Chondrocyte (in vitro differentiated cells): Measurements from ENCODE around the gene ZNF699. TPM values are rescaled to one million over a fixed set of nuclear protein-coding genes. Genes with fewer than 3 reads are reported as not detected.

ENCODE experiments used
- DNase-seq: peaks from one replicate; pipeline ENCODE4 v3.0.0; 2021; ENCODE audit warnings: mixed read lengths, low spot score
- H3K27ac Mint-ChIP-seq: one replicate; pipeline ENCODE4 v1.8.0; 2021; ENCODE audit warnings: mild to moderate bottlenecking, moderate library complexity, mixed read lengths; ENCODE audit not compliant: unreplicated experiment
- H3K27me3 Mint-ChIP-seq: 2 replicates; pipeline ENCODE4 v1.8.0; 2021; ENCODE audit warnings: low read depth, mixed read lengths
- H3K36me3 Mint-ChIP-seq: 2 replicates; pipeline ENCODE4 v1.8.0; 2021; ENCODE audit warnings: low read depth, mixed read lengths
- H3K4me1 Mint-ChIP-seq: 2 replicates; pipeline ENCODE4 v1.8.0; 2021; ENCODE audit warnings: low read depth, mild to moderate bottlenecking, mixed read lengths
- H3K4me3 Mint-ChIP-seq: one replicate; pipeline ENCODE4 v1.8.0; 2021; ENCODE audit warnings: mild to moderate bottlenecking, moderate library complexity, mixed read lengths; ENCODE audit not compliant: unreplicated experiment
- H3K9me3 Mint-ChIP-seq: 2 replicates; pipeline ENCODE4 v1.8.0; 2021; ENCODE audit warnings: low read depth, mixed read lengths
- long read RNA-seq: library from polyadenylated mRNA; stranded (forward); transcript quantifications from one replicate; pipeline ENCODE4 v2.0.0, GENCODE V29; 2021
- total RNA-seq: library from RNA; stranded (reverse); gene quantifications from 3 replicates; pipeline ENCODE4 v1.2.1, GENCODE V29; 2021
- TF ChIP-seq, protein P1 (sequence below): fragments of 200-600 bp; sonication (generic); IDR thresholded peaks from 2 replicates; pipeline ENCODE4 v1.5.0; 2021; ENCODE audit warnings: antibody characterized with exemption, mild to moderate bottlenecking, moderate library complexity

Gene ZNF699
- total RNA-seq, result 6.9 to 12.2 TPM (median 10.5 TPM) in 3 replicates
- long read RNA-seq, result 0 reads

- Mint-ChIP-seq H3K9me3 (peaks cover 22% of the 10 kb centered on the region), H3K27ac (peak within 1 kb of the TSS; percentile 95), H3K4me3 (peak within 1 kb of the TSS; percentile 96), H3K27me3 (no peaks in the 10 kb centered on the region), H3K4me1 (peaks cover 25% of the 10 kb centered on the region), H3K36me3 (peaks cover 15% of the 10 kb centered on the region)
- DNase-seq, result peak; percentile 99
- TF ChIP-seq, protein P1, sequence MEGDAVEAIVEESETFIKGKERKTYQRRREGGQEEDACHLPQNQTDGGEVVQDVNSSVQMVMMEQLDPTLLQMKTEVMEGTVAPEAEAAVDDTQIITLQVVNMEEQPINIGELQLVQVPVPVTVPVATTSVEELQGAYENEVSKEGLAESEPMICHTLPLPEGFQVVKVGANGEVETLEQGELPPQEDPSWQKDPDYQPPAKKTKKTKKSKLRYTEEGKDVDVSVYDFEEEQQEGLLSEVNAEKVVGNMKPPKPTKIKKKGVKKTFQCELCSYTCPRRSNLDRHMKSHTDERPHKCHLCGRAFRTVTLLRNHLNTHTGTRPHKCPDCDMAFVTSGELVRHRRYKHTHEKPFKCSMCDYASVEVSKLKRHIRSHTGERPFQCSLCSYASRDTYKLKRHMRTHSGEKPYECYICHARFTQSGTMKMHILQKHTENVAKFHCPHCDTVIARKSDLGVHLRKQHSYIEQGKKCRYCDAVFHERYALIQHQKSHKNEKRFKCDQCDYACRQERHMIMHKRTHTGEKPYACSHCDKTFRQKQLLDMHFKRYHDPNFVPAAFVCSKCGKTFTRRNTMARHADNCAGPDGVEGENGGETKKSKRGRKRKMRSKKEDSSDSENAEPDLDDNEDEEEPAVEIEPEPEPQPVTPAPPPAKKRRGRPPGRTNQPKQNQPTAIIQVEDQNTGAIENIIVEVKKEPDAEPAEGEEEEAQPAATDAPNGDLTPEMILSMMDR, result peak; percentile 20
Observed at GRCh38 chr19:9309139-9309973, at the start of gene ZNF699. Gene ZNF699 (minus strand): TSS chr19:9309838. CDS start chr19:9305119, 4,719 bp downstream.

DNA sequence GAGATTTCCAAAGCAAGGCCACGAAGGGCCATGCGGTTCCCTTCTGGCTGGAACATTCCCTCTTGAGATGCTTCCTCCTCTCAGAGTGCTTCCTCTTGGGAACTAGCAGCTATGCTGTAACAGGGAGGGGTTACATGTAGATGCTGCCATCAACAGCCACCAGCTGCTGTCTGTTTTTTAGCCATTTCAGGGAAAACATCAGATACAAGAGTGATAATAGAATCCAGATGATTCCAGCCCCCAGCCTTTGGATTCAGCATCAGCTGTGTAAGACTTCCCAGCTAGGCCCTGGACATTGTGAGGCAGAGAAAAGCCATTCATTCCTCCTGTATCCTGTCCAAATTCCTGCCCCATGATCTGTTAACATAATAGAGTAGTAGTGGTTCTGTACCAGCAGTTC, 45.0 kb upstream of the ZNF699 start:
- no peak overlapping the region for H3K4me3 Mint-ChIP-seq

GRCh38 chr19:9353011-9353410, 43.4 kb upstream of the ZNF699 start:
- peaks cover 60% of the 10 kb centered on the region for H3K9me3 Mint-ChIP-seq
- no peaks in the 10 kb centered on the region for H3K4me1 Mint-ChIP-seq
- H3K36me3 Mint-ChIP-seq, result peaks cover 61% of the 10 kb centered on the region

More for the DNA sequence above, 45.0 kb upstream of the ZNF699 start:
- Mint-ChIP-seq H3K9me3 (peaks cover 57% of the 10 kb centered on the region), H3K36me3 (peaks cover 57% of the 10 kb centered on the region), H3K27ac (no peak overlapping the region), H3K27me3 (no peaks in the 10 kb centered on the region), H3K4me1 (no peaks in the 10 kb centered on the region)
- no peak for DNase-seq
- TF ChIP-seq, protein P1, result no peak

DNA sequence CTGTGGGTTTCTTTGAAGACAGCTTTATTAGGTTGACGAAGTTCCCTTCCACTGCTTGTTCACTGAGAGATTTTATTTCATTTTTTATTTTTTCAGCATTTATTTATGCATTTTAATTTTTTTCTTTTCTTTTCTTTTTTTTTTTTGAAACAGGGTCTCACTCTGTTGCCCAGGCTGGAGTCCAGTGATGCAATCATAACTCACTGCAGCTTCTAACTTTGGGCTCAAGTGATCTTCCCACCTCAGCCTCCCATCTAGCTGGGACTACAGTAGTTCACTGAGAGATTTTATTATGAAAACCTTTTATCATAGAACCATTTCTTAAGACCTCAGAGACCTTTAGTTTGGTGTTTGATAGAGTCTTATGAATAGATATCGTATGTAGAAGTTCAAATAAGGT, 42.9 kb upstream of the ZNF699 start:
- no peak for DNase-seq
- Mint-ChIP-seq H3K9me3 (peaks cover 59% of the 10 kb centered on the region), H3K4me1 (no peaks in the 10 kb centered on the region), H3K4me3 (no peak overlapping the region), H3K27ac (no peak overlapping the region), H3K36me3 (peaks cover 59% of the 10 kb centered on the region), H3K27me3 (no peaks in the 10 kb centered on the region)
- TF ChIP-seq, protein P1, result no peak

More at GRCh38 chr19:9353011-9353410, 43.4 kb upstream of the ZNF699 start:
- H3K27me3 Mint-ChIP-seq, result no peaks in the 10 kb centered on the region
- TF ChIP-seq, protein P1, result no peak
- H3K4me3 Mint-ChIP-seq, result no peak overlapping the region
- H3K27ac Mint-ChIP-seq, result no peak overlapping the region
- DNase-seq, result no peak

DNA sequence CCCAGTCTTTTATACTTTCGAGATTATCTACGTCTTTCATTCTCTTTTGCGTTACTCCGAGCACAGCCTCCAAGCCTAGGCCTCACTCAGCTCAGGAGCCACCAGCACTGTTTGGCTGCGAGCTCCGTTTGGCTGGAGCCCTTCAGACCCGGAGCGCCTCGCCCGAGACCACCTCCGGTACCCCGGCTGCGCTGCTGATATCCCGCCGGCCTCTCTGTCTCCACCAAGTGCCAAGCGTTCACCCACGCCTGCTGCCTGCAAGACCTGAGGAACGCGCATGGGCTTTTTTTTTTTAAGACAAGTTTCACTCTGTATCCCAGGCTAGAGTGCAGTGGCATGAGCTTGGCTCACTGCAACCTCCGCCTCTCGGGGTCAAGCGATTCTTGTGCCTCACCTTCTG, 39.0 kb upstream of the ZNF699 start:
- Mint-ChIP-seq H3K9me3 (peaks cover 62% of the 10 kb centered on the region), H3K27me3 (no peaks in the 10 kb centered on the region), H3K4me1 (no peaks in the 10 kb centered on the region), H3K27ac (no peak overlapping the region), H3K4me3 (no peak overlapping the region), H3K36me3 (peaks cover 62% of the 10 kb centered on the region)
- TF ChIP-seq, protein P1, result no peak
- no peak for DNase-seq
